HG03432 (cell line): ENCODE results near the gene MAPRE3.

Experiments
- ATAC-seq: cut with Tn5 transposase; IDR thresholded peaks from one replicate; pipeline ENCODE4 v1.9.1; 2021; ENCODE audit warnings: mild to moderate bottlenecking, moderate library complexity; ENCODE audit not compliant: unreplicated experiment

Gene MAPRE3

DNA sequence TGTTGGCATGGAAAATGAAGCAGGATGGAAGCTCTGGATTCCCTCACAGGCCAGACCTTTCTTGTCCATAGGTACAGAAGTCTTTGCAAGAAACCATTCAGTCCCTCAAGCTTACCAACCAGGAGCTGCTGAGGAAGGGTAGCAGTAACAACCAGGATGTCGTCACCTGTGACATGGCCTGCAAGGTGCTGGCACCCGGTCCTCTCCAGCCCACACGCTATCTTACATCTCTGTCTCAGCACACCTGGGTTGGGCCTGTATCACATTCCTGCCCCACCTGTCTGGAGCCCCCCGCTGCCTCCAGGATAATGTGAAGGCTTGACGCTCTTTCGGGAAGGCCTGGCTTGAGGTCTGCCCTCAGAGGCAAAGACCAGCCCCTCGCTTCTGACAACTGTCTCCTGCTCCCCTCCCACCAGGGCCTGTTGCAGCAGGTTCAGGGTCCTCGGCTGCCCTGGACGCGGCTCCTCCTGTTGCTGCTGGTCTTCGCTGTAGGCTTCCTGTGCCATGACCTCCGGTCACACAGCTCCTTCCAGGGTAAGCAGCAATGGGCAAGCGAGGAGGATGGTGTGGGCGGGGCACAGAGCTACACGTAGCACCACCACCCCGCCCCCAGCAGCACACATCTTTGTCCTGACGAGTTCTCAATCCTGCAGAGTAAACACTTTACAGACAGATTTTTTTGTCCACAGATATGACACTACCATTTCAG lies 68.3 kb downstream of the MAPRE3 start:
- no peak for ATAC-seq

DNA sequence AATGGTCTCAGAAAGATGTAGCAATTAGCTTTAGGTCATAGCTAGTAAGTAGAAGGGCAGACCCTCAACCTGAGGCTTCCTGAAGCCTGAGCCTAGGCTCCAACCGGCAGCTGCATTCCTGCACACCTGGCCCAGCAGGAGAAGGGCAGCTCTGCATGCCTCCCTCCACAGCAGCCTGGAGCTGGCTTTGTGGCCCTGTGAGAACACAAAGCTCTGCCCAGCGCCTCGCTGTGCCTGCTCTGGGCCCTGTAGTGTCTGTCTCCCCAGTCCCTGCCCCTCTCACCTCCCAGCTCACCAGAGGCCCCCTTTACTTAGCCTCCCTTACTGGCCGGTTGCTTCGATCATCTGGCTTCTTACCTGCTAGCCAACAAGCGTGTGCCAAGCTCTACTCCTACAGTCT lies 69.0 kb downstream of the MAPRE3 start:
- ATAC-seq = no peak

DNA sequence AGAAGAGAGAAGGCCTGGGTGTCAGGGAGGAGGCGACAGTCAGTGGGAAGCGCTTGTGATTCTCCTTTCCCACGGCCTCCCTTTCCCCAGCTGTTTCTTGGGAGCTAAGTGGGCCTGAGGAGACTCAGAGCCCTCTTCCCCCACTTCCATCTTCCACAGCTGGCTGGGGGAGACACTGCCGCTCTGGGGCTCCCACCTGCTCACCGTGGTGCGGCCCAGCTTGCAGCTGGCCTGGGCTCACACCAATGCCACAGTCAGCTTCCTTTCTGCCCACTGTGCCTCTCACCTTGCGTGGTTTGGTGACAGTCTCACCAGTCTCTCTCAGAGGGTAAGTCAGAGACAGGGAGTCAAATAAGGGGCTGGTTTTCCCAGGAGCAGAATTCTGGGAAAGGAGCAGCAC lies 69.4 kb downstream of the MAPRE3 start:
- no peak for ATAC-seq

DNA sequence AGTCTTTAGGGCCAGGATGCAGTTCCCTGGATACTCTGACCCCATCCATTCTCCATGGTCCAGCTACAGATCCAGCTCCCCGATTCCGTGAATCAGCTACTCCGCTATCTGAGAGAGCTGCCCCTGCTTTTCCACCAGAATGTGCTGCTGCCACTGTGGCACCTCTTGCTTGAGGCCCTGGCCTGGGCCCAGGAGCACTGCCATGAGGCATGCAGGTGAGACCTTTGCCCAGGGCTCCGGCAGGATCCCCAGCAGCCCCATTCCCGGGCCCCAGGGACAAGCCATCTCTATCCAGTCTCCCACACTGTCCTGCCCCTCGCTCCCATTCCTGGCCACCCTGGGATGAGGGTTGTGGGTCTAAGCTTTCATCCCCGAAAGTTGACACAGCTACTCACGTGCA lies 69.8 kb downstream of the MAPRE3 start:
- ATAC-seq = no peak

DNA sequence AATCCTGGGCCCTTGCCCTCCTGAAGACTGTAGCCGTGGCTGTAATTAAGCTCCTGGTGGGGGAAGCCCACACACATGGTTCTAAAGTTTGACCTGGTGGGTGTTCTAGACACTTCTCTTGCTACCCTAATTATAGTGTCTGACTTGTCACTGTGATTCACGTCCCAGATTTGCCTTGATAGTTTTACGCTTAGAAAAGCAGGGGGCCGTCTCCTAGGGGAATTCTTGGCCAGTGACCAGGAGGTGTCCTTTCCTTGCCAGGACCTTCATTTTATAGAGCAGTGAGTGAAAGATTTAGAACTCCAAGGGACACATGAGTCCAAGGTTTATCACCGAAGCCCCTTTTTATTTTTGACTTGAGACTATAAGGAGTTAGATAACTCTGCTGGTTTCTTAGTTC lies 71.3 kb downstream of the MAPRE3 start:
- ATAC-seq = peak; percentile 16

DNA sequence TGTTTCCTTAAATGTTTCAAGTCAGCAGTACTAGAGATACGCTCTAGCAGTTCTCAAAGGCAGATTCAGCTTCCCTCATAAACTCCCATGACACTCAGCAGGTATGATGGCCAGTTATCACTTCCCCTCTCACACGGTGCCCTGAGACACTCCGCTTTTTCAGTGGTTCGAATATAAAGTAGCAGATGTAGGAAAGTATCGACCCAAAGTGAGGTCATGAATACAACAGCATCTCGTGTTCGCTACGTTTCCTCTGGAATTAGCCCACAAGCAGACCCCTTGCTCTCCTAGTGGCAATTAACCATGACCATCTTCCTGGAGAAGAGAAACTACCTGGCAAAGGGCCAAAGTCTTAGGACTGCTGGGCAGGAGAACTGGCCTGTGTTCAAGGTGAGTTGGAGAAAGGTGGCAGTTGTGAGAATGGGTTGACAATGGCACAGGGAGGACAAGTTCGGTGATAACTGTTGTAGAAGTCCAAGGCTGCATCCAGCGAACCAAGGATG lies 71.8 kb downstream of the MAPRE3 start:
- ATAC-seq = peak; percentile 62

DNA sequence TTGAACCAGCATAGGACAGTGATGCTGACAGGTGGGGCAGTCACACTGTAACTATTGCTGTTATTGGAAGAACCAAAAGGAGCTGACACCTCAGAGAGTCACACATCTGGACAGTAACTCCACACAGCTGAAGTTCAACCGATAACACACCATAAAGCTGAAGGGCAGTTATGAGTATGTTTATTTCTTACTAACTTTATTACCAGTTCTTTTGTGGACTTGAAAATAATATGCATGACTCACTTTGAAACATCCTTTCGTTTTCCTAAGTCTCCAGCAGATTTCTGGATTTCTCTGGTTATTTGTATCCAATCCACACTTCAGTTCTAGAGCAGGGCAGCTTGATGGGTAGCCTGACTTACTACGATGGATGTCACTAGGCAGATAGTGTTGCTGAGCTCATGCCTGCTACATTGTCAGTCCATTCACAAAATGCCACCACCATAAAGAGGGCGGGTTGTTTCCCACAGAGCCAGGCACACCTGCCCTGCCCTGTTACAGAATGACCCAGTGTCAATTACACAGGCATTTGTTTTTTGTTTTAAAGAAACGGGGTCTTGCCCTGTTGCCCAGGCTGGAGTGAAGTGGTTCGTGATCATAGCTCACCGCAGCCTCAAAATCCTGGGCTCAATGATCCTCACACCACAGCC lies 72.7 kb downstream of the MAPRE3 start:
- ATAC-seq = no peak

DNA sequence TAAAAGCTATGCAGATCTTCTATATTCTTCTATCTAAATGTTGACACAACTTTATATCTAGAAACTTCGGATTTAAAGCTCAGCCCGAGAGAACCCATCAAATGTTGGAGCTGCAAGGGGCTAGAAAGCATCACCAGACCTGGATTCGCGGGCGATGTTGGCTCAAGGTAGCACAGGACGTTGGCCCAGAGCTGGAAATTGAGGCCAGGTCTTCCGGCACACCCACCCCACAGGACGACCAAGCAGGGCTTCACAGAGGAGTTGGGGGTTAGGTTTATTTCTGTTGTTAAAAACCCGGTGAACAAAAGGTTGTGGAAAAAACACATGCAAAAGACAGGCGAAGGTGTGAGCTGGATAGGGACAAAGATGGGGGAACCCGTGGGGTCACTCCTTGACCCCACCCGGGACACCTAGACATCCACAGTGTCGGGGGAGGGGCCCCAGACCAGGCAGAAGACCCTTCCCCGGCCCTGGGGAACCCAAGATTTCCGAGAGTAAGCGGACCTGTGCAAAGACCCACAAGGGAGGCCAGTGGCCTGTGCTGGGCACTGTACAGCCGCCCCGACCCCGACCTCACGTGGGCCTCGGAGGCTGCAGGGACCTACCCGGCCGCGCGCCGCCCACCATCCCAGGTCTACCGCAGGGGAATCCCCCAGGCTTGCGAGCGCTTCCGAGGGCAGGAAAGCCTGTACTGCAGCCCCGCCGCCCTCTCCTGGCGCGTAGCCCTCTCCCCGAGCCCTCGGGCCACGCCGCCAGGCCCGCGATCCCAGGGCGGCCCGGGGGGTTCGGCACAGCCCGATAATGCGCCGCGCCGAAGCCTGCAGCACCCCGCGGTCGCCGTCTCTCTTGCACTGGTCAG lies 79.2 kb downstream of the MAPRE3 start:
- ATAC-seq = peak; percentile 35

DNA sequence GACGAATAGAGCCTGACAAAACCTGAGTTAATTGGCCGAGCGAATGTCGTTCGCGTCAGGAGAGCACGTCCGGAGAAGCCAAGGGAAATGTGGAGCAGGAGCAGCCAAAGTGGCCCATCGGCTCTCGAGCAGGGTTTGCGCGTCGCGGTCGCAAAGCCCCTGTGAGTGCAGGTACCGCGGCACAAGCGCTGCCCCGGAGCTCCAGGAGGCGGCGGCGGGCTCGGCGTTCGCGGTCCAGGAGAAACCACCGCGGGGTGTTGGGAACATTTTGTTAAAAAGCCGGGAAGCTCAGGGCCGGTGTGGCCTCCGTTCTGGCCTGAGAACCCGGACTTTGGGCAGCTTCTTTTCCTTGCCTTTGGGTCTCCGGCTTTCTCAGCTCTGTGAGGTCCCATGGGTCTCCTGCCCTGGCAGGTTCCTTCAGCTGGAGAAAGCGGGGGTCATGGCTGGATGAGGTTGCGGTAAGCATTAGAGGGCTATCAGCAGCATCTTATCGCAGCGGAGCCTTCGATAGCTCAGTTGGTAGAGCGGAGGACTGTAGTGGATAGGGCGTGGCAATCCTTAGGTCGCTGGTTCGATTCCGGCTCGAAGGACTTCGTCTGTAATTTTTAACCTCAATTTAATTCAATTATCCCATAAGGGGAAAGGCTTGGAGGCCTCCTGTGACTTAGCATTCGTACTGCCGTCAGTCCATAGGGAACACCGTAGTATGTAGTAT lies 80.0 kb downstream of the MAPRE3 start:
- ATAC-seq = peak; percentile 55

DNA sequence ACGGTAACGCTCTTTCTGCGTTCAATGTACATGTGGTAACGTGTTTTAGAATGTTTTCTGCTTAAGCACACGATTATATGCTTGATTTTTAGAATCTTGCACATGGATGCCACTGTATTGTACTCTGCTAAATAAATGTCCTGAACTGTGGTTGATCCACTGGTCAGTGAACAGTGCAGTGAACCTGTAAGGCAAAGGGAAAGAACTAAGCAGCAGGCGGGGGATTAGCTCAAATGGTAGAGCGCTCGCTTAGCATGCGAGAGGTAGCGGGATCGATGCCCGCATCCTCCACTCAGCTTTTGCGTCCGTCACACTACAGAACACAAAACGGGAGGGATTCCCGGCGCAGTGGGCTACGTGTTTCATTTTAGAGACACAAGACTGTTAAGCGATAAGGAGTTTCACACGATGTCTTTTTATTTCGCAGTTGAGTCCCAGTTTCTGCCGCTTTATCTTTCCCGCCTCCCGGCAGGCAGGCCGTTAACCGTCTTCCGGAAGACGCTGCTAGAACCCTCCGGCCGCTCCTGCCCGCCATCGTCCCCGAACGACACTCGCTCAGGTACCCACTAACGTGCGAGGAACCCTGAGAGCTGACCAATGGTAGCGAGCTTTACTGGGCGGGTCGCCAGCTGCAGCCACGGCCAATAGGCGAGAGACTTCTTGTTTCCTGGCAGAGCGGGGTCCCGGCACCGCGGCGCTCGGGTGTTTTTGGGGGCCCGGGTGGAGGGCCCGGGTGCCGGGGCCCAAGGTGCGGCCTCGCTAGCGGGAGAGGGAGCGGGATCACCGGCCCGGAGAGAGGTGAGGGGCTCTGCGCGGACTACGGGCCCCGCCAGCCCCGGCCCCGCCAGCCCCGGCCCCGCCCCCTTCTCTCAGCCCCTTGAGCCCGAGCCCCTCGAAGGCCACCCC lies 80.8 kb downstream of the MAPRE3 start, which contains the start of gene AGBL5:
Gene AGBL5, plus strand, starts transcription at position 673 of the 906 bp plus-strand sequence. CDS start 1,291 bp downstream, outside the sequence.
- peak; percentile 72 for ATAC-seq

DNA sequence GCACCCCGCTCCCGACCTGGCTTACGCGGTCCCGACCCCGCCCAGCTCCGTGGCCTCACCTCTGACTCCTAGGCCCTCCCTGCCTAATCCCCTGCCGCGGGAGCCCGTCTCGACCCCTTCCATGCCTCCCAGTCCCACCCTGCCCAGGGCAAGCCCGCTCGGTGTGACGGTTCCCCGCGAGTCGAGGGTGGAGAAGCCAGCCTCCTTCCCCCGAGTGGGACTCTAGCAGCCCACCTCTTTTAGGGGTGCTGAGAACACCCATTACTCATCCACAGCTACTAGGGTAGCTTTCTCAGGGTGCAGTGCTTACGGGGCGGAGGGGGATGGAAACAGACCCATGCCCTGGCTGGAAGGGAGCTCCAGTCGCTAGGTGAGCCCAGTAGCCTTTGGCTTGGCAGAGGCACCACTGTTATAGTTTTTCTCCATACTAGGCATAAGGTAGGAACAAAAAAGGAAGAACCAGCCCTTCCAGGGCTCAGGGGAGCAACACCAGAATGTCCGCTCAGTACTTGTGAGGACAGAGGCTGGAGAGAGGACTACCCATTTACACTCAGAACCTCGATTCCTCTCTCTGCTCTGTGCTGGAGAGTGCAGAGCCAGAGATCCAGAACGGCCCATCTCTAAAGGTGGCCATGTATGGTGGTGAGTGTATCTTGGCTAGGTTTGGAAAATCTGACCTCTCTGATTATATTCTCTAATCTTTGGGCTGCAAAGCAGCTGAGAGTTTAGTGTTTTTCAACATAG lies 81.6 kb downstream of the MAPRE3 start:
- ATAC-seq = no peak

DNA sequence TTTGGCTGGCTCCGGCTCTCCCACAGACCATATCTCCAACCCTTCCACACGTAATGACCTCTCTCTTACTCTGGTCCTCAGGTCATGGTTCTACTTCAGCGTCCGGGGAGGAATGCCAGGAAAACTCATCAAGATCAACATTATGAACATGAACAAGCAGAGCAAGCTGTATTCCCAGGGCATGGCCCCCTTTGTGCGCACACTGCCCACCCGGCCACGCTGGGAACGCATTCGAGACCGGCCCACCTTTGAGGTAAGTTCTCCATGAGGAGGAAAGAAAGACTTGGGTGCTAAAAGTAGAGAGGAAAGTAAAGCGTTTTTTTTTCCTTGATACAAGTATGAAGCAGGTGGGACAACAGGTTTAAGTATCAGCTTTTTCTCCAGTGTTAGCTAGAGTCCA lies 82.9 kb downstream of the MAPRE3 start:
- no peak for ATAC-seq

DNA sequence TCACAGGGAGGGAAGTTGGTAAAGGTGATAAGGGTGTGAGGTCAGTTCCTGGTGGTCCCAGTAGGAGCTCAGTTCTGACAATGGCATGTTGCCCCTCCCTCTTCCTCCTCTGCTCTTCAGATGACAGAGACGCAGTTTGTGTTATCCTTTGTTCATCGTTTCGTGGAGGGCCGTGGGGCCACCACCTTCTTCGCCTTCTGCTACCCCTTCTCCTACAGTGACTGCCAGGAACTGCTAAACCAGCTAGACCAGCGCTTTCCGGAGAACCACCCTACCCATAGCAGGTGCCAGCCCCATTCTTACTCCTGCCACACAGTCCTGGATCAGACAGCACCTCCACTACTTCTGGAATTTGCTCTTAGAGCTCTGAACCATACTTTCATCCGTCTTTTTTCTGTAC lies 83.3 kb downstream of the MAPRE3 start:
- ATAC-seq = no peak

DNA sequence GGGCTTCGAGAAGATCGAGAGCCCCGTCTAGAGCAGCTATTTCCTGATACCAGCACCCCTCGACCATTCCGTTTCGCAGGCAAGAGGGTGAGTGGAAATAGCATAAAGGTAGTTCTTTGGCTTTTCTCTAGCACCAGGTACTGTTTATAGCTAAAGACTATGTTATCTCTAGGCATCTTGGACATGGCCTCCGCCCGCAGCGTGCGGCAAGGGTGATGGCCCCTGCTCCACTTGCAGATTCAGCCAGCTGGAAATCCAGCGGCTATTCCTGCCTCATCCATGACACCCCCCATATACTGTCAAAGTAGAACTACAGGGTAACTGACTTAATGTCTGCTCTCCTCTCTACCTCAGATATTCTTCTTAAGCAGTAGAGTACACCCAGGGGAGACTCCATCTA lies 84.3 kb downstream of the MAPRE3 start:
- no peak for ATAC-seq

DNA sequence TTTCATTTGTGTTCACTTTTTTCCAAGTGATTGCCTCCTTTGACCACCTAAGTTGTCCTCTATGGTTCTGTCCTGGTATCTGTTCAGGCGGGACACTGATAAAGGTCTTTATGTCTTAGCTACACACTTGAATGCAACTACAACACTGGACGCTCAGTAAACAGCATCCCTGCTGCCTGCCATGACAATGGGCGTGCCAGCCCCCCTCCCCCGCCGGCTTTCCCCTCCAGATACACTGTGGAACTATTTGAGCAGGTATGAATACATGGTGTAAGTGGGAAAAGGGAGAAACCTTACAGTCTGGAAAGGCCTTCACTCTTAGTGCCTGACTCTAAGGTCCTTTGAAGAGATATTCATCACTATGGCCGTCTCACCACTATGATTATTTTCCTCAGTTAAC lies 86.7 kb downstream of the MAPRE3 start:
- ATAC-seq = no peak

DNA sequence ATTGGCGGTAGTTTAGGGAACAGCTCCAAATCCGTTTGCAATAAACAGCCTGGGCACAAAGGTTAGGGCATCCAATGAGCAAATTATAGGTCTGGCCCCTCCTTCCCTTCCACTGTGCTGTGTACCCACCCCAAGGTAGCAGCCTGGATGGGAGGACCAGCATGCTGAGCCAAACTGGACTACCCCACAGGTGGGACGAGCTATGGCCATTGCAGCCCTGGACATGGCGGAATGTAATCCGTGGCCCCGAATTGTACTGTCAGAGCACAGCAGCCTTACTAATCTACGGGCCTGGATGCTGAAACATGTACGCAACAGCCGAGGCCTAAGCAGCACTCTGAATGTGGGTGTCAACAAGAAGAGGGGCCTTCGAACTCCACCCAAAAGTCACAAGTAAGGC lies 87.8 kb downstream of the MAPRE3 start:
- ATAC-seq = no peak

DNA sequence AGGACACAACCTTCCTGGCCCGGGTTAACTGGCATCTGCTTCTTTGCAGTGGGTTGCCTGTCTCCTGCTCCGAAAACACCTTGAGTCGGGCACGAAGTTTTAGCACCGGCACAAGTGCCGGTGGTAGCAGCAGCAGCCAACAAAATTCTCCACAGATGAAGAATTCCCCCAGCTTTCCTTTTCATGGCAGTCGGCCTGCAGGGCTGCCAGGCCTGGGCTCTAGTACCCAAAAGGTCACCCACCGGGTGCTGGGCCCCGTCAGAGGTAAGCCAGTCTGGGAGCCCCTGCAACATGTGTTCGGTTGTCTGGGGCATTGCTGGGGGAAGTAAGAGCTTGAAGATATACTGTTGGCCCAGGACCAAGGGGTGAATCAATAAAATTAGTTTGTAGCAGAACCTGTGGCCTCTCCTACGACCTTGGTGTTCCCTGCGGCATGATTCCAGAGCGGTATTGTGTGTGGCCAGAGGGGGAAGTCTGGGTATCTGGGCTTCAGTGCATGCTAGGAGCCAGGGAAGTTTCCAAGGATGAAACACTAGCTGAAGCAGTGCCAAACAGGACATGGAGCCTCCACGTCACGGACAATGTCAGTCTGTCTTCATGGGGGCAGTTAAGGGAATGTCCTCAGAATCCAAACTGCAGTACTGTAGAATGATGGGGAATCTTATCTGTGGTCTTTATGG lies 88.8 kb downstream of the MAPRE3 start:
- ATAC-seq = no peak

DNA sequence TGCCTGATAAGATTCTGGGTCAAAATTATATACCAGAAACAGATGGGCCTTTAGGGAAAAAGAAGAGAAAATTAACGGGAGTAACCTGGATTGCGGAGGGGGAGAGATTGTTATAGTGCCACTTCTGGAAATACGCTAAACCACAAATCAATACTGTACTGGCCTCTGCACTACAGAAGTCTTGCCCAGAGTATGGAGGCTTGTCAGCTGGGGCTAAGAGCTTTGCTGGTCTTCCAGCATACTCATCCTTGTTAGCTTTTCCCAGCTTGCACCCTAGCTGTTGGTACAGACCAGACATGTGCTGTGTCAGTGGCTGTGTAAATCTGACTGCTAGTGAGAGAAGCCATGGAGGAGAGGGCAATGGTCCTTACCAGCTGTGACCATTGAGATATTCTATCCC lies 89.9 kb downstream of the MAPRE3 start:
- ATAC-seq = no peak

DNA sequence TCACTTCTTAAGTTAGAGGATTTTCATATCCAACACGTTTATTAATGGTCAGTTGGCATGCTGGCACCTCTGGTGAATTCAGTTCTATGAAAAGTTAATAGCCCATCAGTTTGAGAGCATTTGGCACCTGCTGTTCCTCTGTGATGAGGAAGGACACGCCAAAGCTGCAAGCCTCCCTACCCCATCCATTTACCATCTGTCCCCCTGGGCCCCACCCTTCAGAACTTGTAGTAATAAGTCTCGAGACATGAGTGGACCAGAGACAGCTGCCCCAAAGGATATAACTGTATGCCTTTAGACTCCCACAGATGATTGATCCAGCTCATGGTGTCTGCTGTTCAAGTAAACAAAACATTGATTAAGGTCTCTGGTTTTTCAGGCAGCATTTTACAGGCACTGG lies 94.7 kb downstream of the MAPRE3 start:
- no peak for ATAC-seq
